ENCODE data around the gene RTL5.

RTL5 gene

GRCh38 chrX:72110876-72111708 is 20.6 kb downstream of the RTL5 start:
- DNase-seq (ENCODE audit: low spot score): no peak
- CTCF ChIA-PET: no interaction called here
- H3K27ac ChIP-seq: no peak overlapping the region

GRCh38 chrX:72110051-72110875 is 21.5 kb downstream of the RTL5 start:
- POLR2A ChIA-PET (ENCODE audit: low non-redundant PET): no interaction called here
- TF ChIP-seq, protein P1, sequence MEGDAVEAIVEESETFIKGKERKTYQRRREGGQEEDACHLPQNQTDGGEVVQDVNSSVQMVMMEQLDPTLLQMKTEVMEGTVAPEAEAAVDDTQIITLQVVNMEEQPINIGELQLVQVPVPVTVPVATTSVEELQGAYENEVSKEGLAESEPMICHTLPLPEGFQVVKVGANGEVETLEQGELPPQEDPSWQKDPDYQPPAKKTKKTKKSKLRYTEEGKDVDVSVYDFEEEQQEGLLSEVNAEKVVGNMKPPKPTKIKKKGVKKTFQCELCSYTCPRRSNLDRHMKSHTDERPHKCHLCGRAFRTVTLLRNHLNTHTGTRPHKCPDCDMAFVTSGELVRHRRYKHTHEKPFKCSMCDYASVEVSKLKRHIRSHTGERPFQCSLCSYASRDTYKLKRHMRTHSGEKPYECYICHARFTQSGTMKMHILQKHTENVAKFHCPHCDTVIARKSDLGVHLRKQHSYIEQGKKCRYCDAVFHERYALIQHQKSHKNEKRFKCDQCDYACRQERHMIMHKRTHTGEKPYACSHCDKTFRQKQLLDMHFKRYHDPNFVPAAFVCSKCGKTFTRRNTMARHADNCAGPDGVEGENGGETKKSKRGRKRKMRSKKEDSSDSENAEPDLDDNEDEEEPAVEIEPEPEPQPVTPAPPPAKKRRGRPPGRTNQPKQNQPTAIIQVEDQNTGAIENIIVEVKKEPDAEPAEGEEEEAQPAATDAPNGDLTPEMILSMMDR (conservative IDR thresholded peaks at IDR 0.05; ENCODE audit: low read depth): no peak
- no peak overlapping the region for H3K27ac ChIP-seq
- DNase-seq (ENCODE audit: low spot score): no peak
- CTCF ChIA-PET: no interaction called here

More at GRCh38 chrX:72110876-72111708, 20.6 kb downstream of the RTL5 start:
- POLR2A ChIA-PET (ENCODE audit: low non-redundant PET): no interaction called here
- TF ChIP-seq, protein P1 (conservative IDR thresholded peaks at IDR 0.05; ENCODE audit: low read depth): no peak

- H3K27ac ChIP-seq: no peak overlapping the region
- TF ChIP-seq, protein P1 (conservative IDR thresholded peaks at IDR 0.05; ENCODE audit: low read depth): no peak
- POLR2A ChIA-PET (ENCODE audit: low non-redundant PET): no interaction called here
- DNase-seq (ENCODE audit: low spot score): no peak
- CTCF ChIA-PET: interaction anchor here (0.6 kb wide), 1 partner anchor 96 kb away, joined by 5 read pairs; no protein-coding TSS in a partner anchor
Observed at GRCh38 chrX:72108666-72109065, 23.0 kb downstream of the RTL5 start.

- ChIA-PET CTCF (interaction anchor here (0.6 kb wide), 1 partner anchor 95 kb away, joined by 5 read pairs; no protein-coding TSS in a partner anchor), POLR2A (ENCODE audit: low non-redundant PET) (no interaction called here)
- TF ChIP-seq, protein P1 (conservative IDR thresholded peaks at IDR 0.05; ENCODE audit: low read depth): no peak
- DNase-seq (ENCODE audit: low spot score): no peak
- no peak overlapping the region for H3K27ac ChIP-seq
Observed at GRCh38 chrX:72107841-72108595, 23.7 kb downstream of the RTL5 start.

- POLR2A ChIA-PET (ENCODE audit: low non-redundant PET): no interaction called here
- TF ChIP-seq, protein P1 (conservative IDR thresholded peaks at IDR 0.05; ENCODE audit: low read depth): no peak
- peak; percentile 41 for DNase-seq (ENCODE audit: low spot score)
- no peak overlapping the region for H3K27ac ChIP-seq
- CTCF ChIA-PET: no interaction called here
Observed at GRCh38 chrX:72107320-72107719, 24.4 kb downstream of the RTL5 start.

GRCh38 chrX:72105436-72105835 is 26.3 kb downstream of the RTL5 start:
- ChIA-PET CTCF (no interaction called here), POLR2A (ENCODE audit: low non-redundant PET) (no interaction called here)
- no peak for DNase-seq (ENCODE audit: low spot score)
- no peak overlapping the region for H3K27ac ChIP-seq
- TF ChIP-seq, protein P1 (conservative IDR thresholded peaks at IDR 0.05; ENCODE audit: low read depth): no peak
